RCC 7860 (cell line): Measurements from ENCODE around the gene TAF1B.

Source experiments
- DNase-seq: peaks from one replicate; pipeline ENCODE4 v3.0.0-alpha.2; 2015; ENCODE audit warnings: low spot score
- FAIRE-seq: peaks from 2 replicates; lab custom pipeline; 2012; peaks lifted over from hg19 to GRCh38; lab: Jason Lieb, UNC

TAF1B gene

GRCh38 chr2:9982248-9982647 lies 139.0 kb downstream of the TAF1B start:
- no peak for DNase-seq
- FAIRE-seq, result no peak

GRCh38 chr2:9982891-9983290 lies 139.6 kb downstream of the TAF1B start:
- FAIRE-seq (no peak), DNase-seq (no peak)

GRCh38 chr2:9983401-9984216 lies 140.3 kb downstream of the TAF1B start:
- no peak for FAIRE-seq
- DNase-seq, result no peak
